Large intestine (tissue), 3 donors: ENCODE results near the gene ZFHX3. TPM values are rescaled to one million over a fixed set of nuclear protein-coding genes. Genes with fewer than 3 reads are reported as not detected.

ENCODE experiments used
- DNase-seq, 2 donors: peaks; one replicate each; pipeline versions ENCODE4 v3.0.0 to v3.0.0-alpha.2; 2013
- H3K27ac ChIP-seq: one replicate; pipeline ENCODE4 v1.5.1; 2013; ENCODE audit warnings: low read length
- H3K27me3 ChIP-seq: 2 replicates; pipeline ENCODE4 v1.6.1; 2013; ENCODE audit warnings: low read length; ENCODE audit not compliant: control insufficient read depth, insufficient read depth
- H3K36me3 ChIP-seq: 2 replicates; pipeline ENCODE4 v1.6.1; 2013; ENCODE audit warnings: low read length; ENCODE audit not compliant: control insufficient read depth, insufficient read depth
- H3K4me1 ChIP-seq: one replicate; pipeline ENCODE4 v1.6.1; 2013; ENCODE audit warnings: low read length; ENCODE audit not compliant: control insufficient read depth, insufficient read depth
- H3K4me3 ChIP-seq: one replicate; pipeline ENCODE4 v1.5.1; 2013; ENCODE audit warnings: low read length
- H3K9me3 ChIP-seq: one replicate; pipeline ENCODE4 v1.6.1; 2013; ENCODE audit warnings: mild to moderate bottlenecking, low read depth, low read length, moderate library complexity; ENCODE audit not compliant: control insufficient read depth
- WGBS: methylation state at CpG from one replicate; pipeline ENCODE4 v1.1.5; 2013; ENCODE audit warnings: low lambda C conversion rate; ENCODE audit not compliant: insufficient coverage; 5-methylcytosine and 5-hydroxymethylcytosine counted together
- polyA plus RNA-seq: library from polyadenylated mRNA; unstranded; fragments of 120-200 nt; gene quantifications from one replicate; pipeline ENCODE4 v1.2.1, GENCODE V29; 2013

The ZFHX3 gene
- polyA plus RNA-seq, 1 donor = 10.5 TPM

GRCh38 chr16:73027685-73028111 is 20.2 kb downstream of the ZFHX3 start:
- Histone ChIP-seq H3K36me3 (no peaks in the 10 kb centered on the region), H3K4me3 (no peak overlapping the region), H3K27me3 (no peaks in the 10 kb centered on the region), H3K27ac (no peak overlapping the region), H3K4me1 (peaks cover 35% of the 10 kb centered on the region), H3K9me3 (no peaks in the 10 kb centered on the region)
- WGBS = no CpG with 5 or more reads among the region's 10 CpGs
- DNase-seq = no peak

GRCh38 chr16:73026754-73027684 is 20.9 kb downstream of the ZFHX3 start:
- 100% methylated on average over 1 of the region's 13 CpGs for WGBS
- no peak for DNase-seq
- H3K36me3 ChIP-seq = no peaks in the 10 kb centered on the region
- no peaks in the 10 kb centered on the region for H3K9me3 ChIP-seq
- no peaks in the 10 kb centered on the region for H3K27me3 ChIP-seq
- no peak overlapping the region for H3K4me3 ChIP-seq
- H3K27ac ChIP-seq = no peak overlapping the region
- peaks cover 33% of the 10 kb centered on the region for H3K4me1 ChIP-seq

GRCh38 chr16:73025856-73026210 is 22.1 kb downstream of the ZFHX3 start:
- H3K27ac ChIP-seq = no peak overlapping the region
- H3K36me3 ChIP-seq = no peaks in the 10 kb centered on the region
- H3K27me3 ChIP-seq = no peaks in the 10 kb centered on the region
- no peak for DNase-seq
- no peaks in the 10 kb centered on the region for H3K9me3 ChIP-seq
- WGBS = no CpG with 5 or more reads among the region's 8 CpGs
- H3K4me1 ChIP-seq = peaks cover 30% of the 10 kb centered on the region
- H3K4me3 ChIP-seq = no peak overlapping the region

GRCh38 chr16:73025151-73025855 is 22.6 kb downstream of the ZFHX3 start:
- Histone ChIP-seq H3K4me1 (peaks cover 32% of the 10 kb centered on the region), H3K36me3 (no peaks in the 10 kb centered on the region), H3K27ac (no peak overlapping the region), H3K27me3 (no peaks in the 10 kb centered on the region), H3K4me3 (no peak overlapping the region), H3K9me3 (no peaks in the 10 kb centered on the region)
- WGBS = no CpG with 5 or more reads among the region's 11 CpGs
- DNase-seq = no peak

GRCh38 chr16:73024571-73025105 is 23.3 kb downstream of the ZFHX3 start:
- Histone ChIP-seq H3K36me3 (no peaks in the 10 kb centered on the region), H3K4me3 (no peak overlapping the region), H3K27me3 (no peaks in the 10 kb centered on the region), H3K27ac (no peak overlapping the region), H3K9me3 (no peaks in the 10 kb centered on the region), H3K4me1 (peaks cover 38% of the 10 kb centered on the region)
- no peak for DNase-seq
- 80% methylated on average over 1 of the region's 13 CpGs for WGBS

GRCh38 chr16:73023752-73024570 is 24.0 kb downstream of the ZFHX3 start:
- H3K27me3 ChIP-seq = no peaks in the 10 kb centered on the region
- H3K4me1 ChIP-seq = peaks cover 43% of the 10 kb centered on the region
- H3K36me3 ChIP-seq = no peaks in the 10 kb centered on the region
- no peak overlapping the region for H3K27ac ChIP-seq
- H3K4me3 ChIP-seq = no peak overlapping the region
- WGBS = 60% methylated on average over 2 of the region's 22 CpGs
- no peak for DNase-seq
- H3K9me3 ChIP-seq = no peaks in the 10 kb centered on the region

GRCh38 chr16:73023320-73023719 is 24.6 kb downstream of the ZFHX3 start:
- no peak for DNase-seq
- Histone ChIP-seq H3K27ac (no peak overlapping the region), H3K9me3 (no peaks in the 10 kb centered on the region), H3K27me3 (no peaks in the 10 kb centered on the region), H3K4me1 (peaks cover 37% of the 10 kb centered on the region), H3K4me3 (no peak overlapping the region), H3K36me3 (no peaks in the 10 kb centered on the region)
- WGBS = 83% methylated on average over 1 of the region's 10 CpGs

- WGBS = no CpG with 5 or more reads among the region's 7 CpGs
- Histone ChIP-seq H3K27me3 (no peaks in the 10 kb centered on the region), H3K4me3 (no peak overlapping the region), H3K36me3 (no peaks in the 10 kb centered on the region), H3K27ac (no peak overlapping the region), H3K9me3 (no peaks in the 10 kb centered on the region), H3K4me1 (peaks cover 32% of the 10 kb centered on the region)
- DNase-seq = no peak
Measured at GRCh38 chr16:73022534-73022933, 25.4 kb downstream of the ZFHX3 start.

GRCh38 chr16:73021866-73022495 is 25.9 kb downstream of the ZFHX3 start:
- no peak overlapping the region for H3K4me3 ChIP-seq

More at GRCh38 chr16:73021866-73022495, 25.9 kb downstream of the ZFHX3 start:
- no peaks in the 10 kb centered on the region for H3K9me3 ChIP-seq
- WGBS = no CpG with 5 or more reads among the region's 12 CpGs
- H3K27me3 ChIP-seq = no peaks in the 10 kb centered on the region
- no peaks in the 10 kb centered on the region for H3K36me3 ChIP-seq
- no peak for DNase-seq
- peaks cover 33% of the 10 kb centered on the region for H3K4me1 ChIP-seq
- H3K27ac ChIP-seq = no peak overlapping the region
